Activated T-helper 17 cell treated with anti-CD3 and anti-CD28 coated beads, Interleukin-2, amount 50 U/mL, for 72 hours (primary cell): ENCODE measurements around the gene CEP170. TPM values are rescaled to one million over a fixed set of nuclear protein-coding genes. Genes with fewer than 3 reads are reported as not detected.
"Not testable (repeated sequence)": the region's sequence is repeated elsewhere in the genome, so short reads cannot be mapped to it uniquely, and the experiment has no call there.

ENCODE experiments used
- ATAC-seq: fragments of 150-1000 bp; cut with Tn5 transposase; replicated peaks from 2 replicates; pipeline ENCODE4 v1.10.0; 2021; ENCODE audit warnings: mild to moderate bottlenecking, moderate library complexity
- H3K27ac Mint-ChIP-seq: one replicate; pipeline ENCODE4 v1.8.0; 2022; ENCODE audit warnings: mixed read lengths
- H3K27me3 Mint-ChIP-seq: one replicate; pipeline ENCODE4 v1.8.0; 2022; ENCODE audit warnings: mixed read lengths
- H3K36me3 Mint-ChIP-seq: one replicate; pipeline ENCODE4 v1.8.0; 2022; ENCODE audit warnings: low read depth, mild to moderate bottlenecking, mixed read lengths
- H3K4me1 Mint-ChIP-seq: one replicate; pipeline ENCODE4 v1.8.0; 2022; ENCODE audit warnings: mixed read lengths
- H3K4me3 Mint-ChIP-seq: one replicate; pipeline ENCODE4 v1.8.0; 2022; ENCODE audit warnings: mild to moderate bottlenecking, mixed read lengths
- H3K9me3 Mint-ChIP-seq: one replicate; pipeline ENCODE4 v1.8.0; 2022; ENCODE audit warnings: mixed read lengths
- total RNA-seq, 2 donors: library from RNA; stranded (reverse); gene quantifications; one replicate each; pipeline ENCODE4 v1.2.3, GENCODE V29; 2022

The CEP170 gene
- total RNA-seq, 2 donors from 2014 or later, result 30.4 to 43.3 TPM

GRCh38 chr1:243233908-243234307 lies 21.2 kb downstream of the CEP170 start:
- no peak overlapping the region for H3K4me3 Mint-ChIP-seq
- H3K27ac Mint-ChIP-seq, result no peak overlapping the region
- no peak for ATAC-seq
- peaks cover 27% of the 10 kb centered on the region for H3K36me3 Mint-ChIP-seq
- H3K27me3 Mint-ChIP-seq, result no peaks in the 10 kb centered on the region
- no peaks in the 10 kb centered on the region for H3K4me1 Mint-ChIP-seq
- peaks cover 9% of the 10 kb centered on the region for H3K9me3 Mint-ChIP-seq

GRCh38 chr1:243230914-243231313 lies 24.2 kb downstream of the CEP170 start:
- peaks cover 22% of the 10 kb centered on the region for H3K36me3 Mint-ChIP-seq
- no peak overlapping the region for H3K4me3 Mint-ChIP-seq
- ATAC-seq, result no peak
- H3K27me3 Mint-ChIP-seq, result no peaks in the 10 kb centered on the region
- H3K27ac Mint-ChIP-seq, result no peak overlapping the region
- peaks cover 9% of the 10 kb centered on the region for H3K9me3 Mint-ChIP-seq
- H3K4me1 Mint-ChIP-seq, result no peaks in the 10 kb centered on the region

- Mint-ChIP-seq H3K36me3 (peaks cover 28% of the 10 kb centered on the region), H3K9me3 (peaks cover 9% of the 10 kb centered on the region), H3K4me3 (no peak overlapping the region), H3K27ac (no peak overlapping the region), H3K27me3 (no peaks in the 10 kb centered on the region), H3K4me1 (no peaks in the 10 kb centered on the region)
- no peak for ATAC-seq
These were observed 25.6 kb downstream of the CEP170 start for GRCh38 chr1:243229526-243229925.

GRCh38 chr1:243227622-243228021 lies 27.5 kb downstream of the CEP170 start:
- Mint-ChIP-seq H3K36me3 (peaks cover 40% of the 10 kb centered on the region), H3K4me3 (no peak overlapping the region), H3K27ac (no peak overlapping the region), H3K4me1 (no peaks in the 10 kb centered on the region), H3K27me3 (no peaks in the 10 kb centered on the region), H3K9me3 (peaks cover 9% of the 10 kb centered on the region)
- no peak for ATAC-seq

- H3K27ac Mint-ChIP-seq, result peak overlapping the region; percentile 5
- peaks cover 71% of the 10 kb centered on the region for H3K36me3 Mint-ChIP-seq
- no peak overlapping the region for H3K4me3 Mint-ChIP-seq
These were observed 37.0 kb downstream of the CEP170 start for GRCh38 chr1:243218059-243218458.

GRCh38 chr1:243217349-243217748 lies 37.7 kb downstream of the CEP170 start:
- peaks cover 69% of the 10 kb centered on the region for H3K36me3 Mint-ChIP-seq

More at GRCh38 chr1:243218059-243218458, 37.0 kb downstream of the CEP170 start:
- Mint-ChIP-seq H3K27me3 (no peaks in the 10 kb centered on the region), H3K9me3 (no peaks in the 10 kb centered on the region), H3K4me1 (no peaks in the 10 kb centered on the region)
- ATAC-seq, result no peak

GRCh38 chr1:243216741-243217140 lies 38.3 kb downstream of the CEP170 start:
- no peak for ATAC-seq
- H3K9me3 Mint-ChIP-seq, result no peaks in the 10 kb centered on the region
- H3K27me3 Mint-ChIP-seq, result no peaks in the 10 kb centered on the region
- H3K4me1 Mint-ChIP-seq, result no peaks in the 10 kb centered on the region
- no peak overlapping the region for H3K4me3 Mint-ChIP-seq
- no peak overlapping the region for H3K27ac Mint-ChIP-seq
- peaks cover 63% of the 10 kb centered on the region for H3K36me3 Mint-ChIP-seq

More at GRCh38 chr1:243217349-243217748, 37.7 kb downstream of the CEP170 start:
- Mint-ChIP-seq H3K27ac (no peak overlapping the region), H3K4me3 (no peak overlapping the region), H3K9me3 (no peaks in the 10 kb centered on the region), H3K4me1 (no peaks in the 10 kb centered on the region), H3K27me3 (no peaks in the 10 kb centered on the region)
- no peak for ATAC-seq

- H3K36me3 Mint-ChIP-seq, result peaks cover 49% of the 10 kb centered on the region
- not testable (repeated sequence) for H3K9me3 Mint-ChIP-seq, ATAC-seq, H3K4me1 Mint-ChIP-seq, H3K27me3 Mint-ChIP-seq, H3K4me3 Mint-ChIP-seq, H3K27ac Mint-ChIP-seq
These were observed 39.7 kb downstream of the CEP170 start for GRCh38 chr1:243215276-243215875.

GRCh38 chr1:243213045-243213787 lies 41.9 kb downstream of the CEP170 start:
- Mint-ChIP-seq H3K27ac (no peak overlapping the region), H3K9me3 (no peaks in the 10 kb centered on the region), H3K4me1 (no peaks in the 10 kb centered on the region), H3K36me3 (peaks cover 30% of the 10 kb centered on the region), H3K27me3 (no peaks in the 10 kb centered on the region), H3K4me3 (no peak overlapping the region)
- no peak for ATAC-seq

GRCh38 chr1:243211984-243212383 lies 43.1 kb downstream of the CEP170 start:
- H3K36me3 Mint-ChIP-seq, result peaks cover 22% of the 10 kb centered on the region

GRCh38 chr1:243205026-243205501 lies 50.0 kb downstream of the CEP170 start:
- not testable (repeated sequence) for ATAC-seq, H3K4me1 Mint-ChIP-seq, H3K36me3 Mint-ChIP-seq, H3K9me3 Mint-ChIP-seq, H3K27ac Mint-ChIP-seq, H3K27me3 Mint-ChIP-seq, H3K4me3 Mint-ChIP-seq

More at GRCh38 chr1:243211984-243212383, 43.1 kb downstream of the CEP170 start:
- H3K4me3 Mint-ChIP-seq, H3K4me1 Mint-ChIP-seq, H3K27me3 Mint-ChIP-seq, H3K27ac Mint-ChIP-seq, ATAC-seq, H3K9me3 Mint-ChIP-seq: not testable (repeated sequence)

GRCh38 chr1:243204336-243204735 lies 50.7 kb downstream of the CEP170 start:
- not testable (repeated sequence) for ATAC-seq, H3K9me3 Mint-ChIP-seq, H3K27me3 Mint-ChIP-seq, H3K4me1 Mint-ChIP-seq, H3K27ac Mint-ChIP-seq, H3K4me3 Mint-ChIP-seq
- H3K36me3 Mint-ChIP-seq, result peaks cover 11% of the 10 kb centered on the region

GRCh38 chr1:243203196-243203595 lies 51.9 kb downstream of the CEP170 start:
- H3K4me3 Mint-ChIP-seq, H3K27me3 Mint-ChIP-seq, H3K4me1 Mint-ChIP-seq, H3K9me3 Mint-ChIP-seq, H3K27ac Mint-ChIP-seq, ATAC-seq: not testable (repeated sequence)
- H3K36me3 Mint-ChIP-seq, result peaks cover 17% of the 10 kb centered on the region

- not testable (repeated sequence) for H3K4me3 Mint-ChIP-seq, H3K27me3 Mint-ChIP-seq, H3K27ac Mint-ChIP-seq, ATAC-seq, H3K9me3 Mint-ChIP-seq, H3K4me1 Mint-ChIP-seq
- peaks cover 22% of the 10 kb centered on the region for H3K36me3 Mint-ChIP-seq
These were observed 53.8 kb downstream of the CEP170 start for GRCh38 chr1:243201316-243201715.

GRCh38 chr1:243197524-243197923 lies 57.6 kb downstream of the CEP170 start:
- peaks cover 26% of the 10 kb centered on the region for H3K36me3 Mint-ChIP-seq
- H3K4me1 Mint-ChIP-seq, H3K27me3 Mint-ChIP-seq, H3K4me3 Mint-ChIP-seq, ATAC-seq, H3K9me3 Mint-ChIP-seq, H3K27ac Mint-ChIP-seq: not testable (repeated sequence)
